Mucosa of rectum (tissue), 2 donors: ENCODE measurements around the gene RHOBTB1.

Experiments
- H3K27ac ChIP-seq, 2 donors: one replicate each; pipeline ENCODE4 v1.7.0; 2013; ENCODE audit warnings: inconsistent platforms in 2 of 2, low read depth in 2 of 2, low read length in 2 of 2
- H3K27me3 ChIP-seq, 2 donors: one replicate each; pipeline ENCODE4 v1.7.0; 2013; ENCODE audit warnings: low read length in 2 of 2; ENCODE audit not compliant: control insufficient read depth in 2 of 2, insufficient read depth in 2 of 2
- H3K36me3 ChIP-seq, 2 donors: one replicate each; pipeline ENCODE4 v1.7.0; 2013; ENCODE audit warnings: low read length in 2 of 2; ENCODE audit not compliant: control insufficient read depth in 2 of 2, insufficient read depth in 2 of 2
- H3K4me1 ChIP-seq, 2 donors: one replicate each; pipeline ENCODE4 v1.7.0; 2013; ENCODE audit warnings: low read length in 2 of 2, mild to moderate bottlenecking in 1 of 2; ENCODE audit not compliant: control insufficient read depth in 2 of 2, insufficient read depth in 2 of 2
- H3K4me3 ChIP-seq, 2 donors: one replicate each; pipeline ENCODE4 v1.7.0; 2013; ENCODE audit warnings: low read length in 2 of 2
- H3K9ac ChIP-seq, 2 donors: one replicate each; pipeline ENCODE4 v1.7.0; 2013; ENCODE audit warnings: low read length in 2 of 2, low read depth in 1 of 2, mild to moderate bottlenecking in 1 of 2
- H3K9me3 ChIP-seq, 2 donors: one replicate each; pipeline ENCODE4 v1.7.0; 2013; ENCODE audit warnings: low read length in 2 of 2; ENCODE audit not compliant: control insufficient read depth in 2 of 2
- donor health status: healthy.
- donor health status: Normal muscosa, but diverticular disease.

RHOBTB1 gene

GRCh38 chr10:60942788-60943315 lies 1.1 kb downstream of the RHOBTB1 start:
- Histone ChIP-seq H3K27ac (peak overlapping the region; percentile 89 to 91), H3K4me1 (peaks cover 10 to 12% of the 10 kb centered on the region in 2 donors), H3K9me3 (no peaks in the 10 kb centered on the region), H3K4me3 (peak overlapping the region; percentile 73 to 85), H3K27me3 (no peaks in the 10 kb centered on the region), H3K36me3 (no peaks in the 10 kb centered on the region), H3K9ac (peak overlapping the region; percentile 81 to 84)

- H3K4me1 ChIP-seq = peaks cover 10 to 15% of the 10 kb centered on the region in 2 donors
- H3K27ac ChIP-seq = peak overlapping the region in 1 of 2 donors; percentile 89
- no peaks in the 10 kb centered on the region for H3K9me3 ChIP-seq
- H3K4me3 ChIP-seq = peak overlapping the region; percentile 73 to 85
- no peaks in the 10 kb centered on the region for H3K36me3 ChIP-seq
- no peaks in the 10 kb centered on the region for H3K27me3 ChIP-seq
- peak overlapping the region in 1 of 2 donors; percentile 44 for H3K9ac ChIP-seq
Measured at GRCh38 chr10:60942134-60942787, 1.7 kb downstream of the RHOBTB1 start.

- no peaks in the 10 kb centered on the region for H3K36me3 ChIP-seq
- no peaks in the 10 kb centered on the region for H3K27me3 ChIP-seq
- no peak overlapping the region for H3K27ac ChIP-seq
- no peak overlapping the region for H3K9ac ChIP-seq
- peaks cover 10 to 15% of the 10 kb centered on the region in 2 donors for H3K4me1 ChIP-seq
- no peaks in the 10 kb centered on the region for H3K9me3 ChIP-seq
- H3K4me3 ChIP-seq = no peak overlapping the region
Measured at GRCh38 chr10:60940446-60940845, 3.5 kb downstream of the RHOBTB1 start.

- Histone ChIP-seq H3K4me1 (peaks cover under 1 to 10% of the 10 kb centered on the region in 2 donors), H3K9ac (no peak overlapping the region), H3K36me3 (no peaks in the 10 kb centered on the region), H3K27me3 (no peaks in the 10 kb centered on the region), H3K27ac (no peak overlapping the region), H3K9me3 (no peaks in the 10 kb centered on the region), H3K4me3 (no peak overlapping the region)
Measured at GRCh38 chr10:60937784-60938654, 6.0 kb downstream of the RHOBTB1 start.

- Histone ChIP-seq H3K36me3 (no peaks in the 10 kb centered on the region), H3K9ac (no peak overlapping the region), H3K27me3 (no peaks in the 10 kb centered on the region), H3K27ac (no peak overlapping the region), H3K4me1 (peaks cover 0 to 4% of the 10 kb centered on the region in 2 donors), H3K4me3 (no peak overlapping the region), H3K9me3 (no peaks in the 10 kb centered on the region)
Measured at GRCh38 chr10:60937022-60937421, 7.0 kb downstream of the RHOBTB1 start.

GRCh38 chr10:60934215-60935175 lies 9.5 kb downstream of the RHOBTB1 start:
- no peaks in the 10 kb centered on the region for H3K36me3 ChIP-seq
- no peaks in the 10 kb centered on the region for H3K9me3 ChIP-seq
- H3K27me3 ChIP-seq = no peaks in the 10 kb centered on the region
- H3K4me1 ChIP-seq = peaks cover 0 to 4% of the 10 kb centered on the region in 2 donors
- no peak overlapping the region for H3K9ac ChIP-seq
- no peak overlapping the region for H3K4me3 ChIP-seq
- H3K27ac ChIP-seq = no peak overlapping the region

- H3K9ac ChIP-seq = no peak overlapping the region
- H3K4me3 ChIP-seq = no peak overlapping the region
- no peak overlapping the region for H3K27ac ChIP-seq
- H3K27me3 ChIP-seq = no peaks in the 10 kb centered on the region
- H3K36me3 ChIP-seq = no peaks in the 10 kb centered on the region
- peaks cover 0 to 2% of the 10 kb centered on the region in 2 donors for H3K4me1 ChIP-seq
- no peaks in the 10 kb centered on the region for H3K9me3 ChIP-seq
Measured at GRCh38 chr10:60932756-60933155, 11.2 kb downstream of the RHOBTB1 start.

- Histone ChIP-seq H3K27ac (no peak overlapping the region), H3K4me1 (no peaks in the 10 kb centered on the region), H3K4me3 (no peak overlapping the region), H3K9ac (no peak overlapping the region), H3K9me3 (no peaks in the 10 kb centered on the region), H3K27me3 (no peaks in the 10 kb centered on the region), H3K36me3 (no peaks in the 10 kb centered on the region)
Measured at GRCh38 chr10:60930237-60930636, 13.7 kb downstream of the RHOBTB1 start.

GRCh38 chr10:60921633-60922032 lies 22.4 kb downstream of the RHOBTB1 start:
- H3K4me1 ChIP-seq = no peaks in the 10 kb centered on the region
- H3K9me3 ChIP-seq = no peaks in the 10 kb centered on the region

More at GRCh38 chr10:60921633-60922032, 22.4 kb downstream of the RHOBTB1 start:
- H3K27ac ChIP-seq = no peak overlapping the region
- no peak overlapping the region for H3K4me3 ChIP-seq
- no peak overlapping the region for H3K9ac ChIP-seq
- no peaks in the 10 kb centered on the region for H3K27me3 ChIP-seq
- H3K36me3 ChIP-seq = no peaks in the 10 kb centered on the region
